Measurements from ENCODE around the gene LINC01488.

LINC01488 gene

GRCh38 chr11:69535908-69536307 lies 54.4 kb downstream of the LINC01488 start:
- no peak for DNase-seq

- no peak for DNase-seq
Observed at GRCh38 chr11:69536406-69536805, 54.9 kb downstream of the LINC01488 start.

GRCh38 chr11:69537126-69537525 lies 55.7 kb downstream of the LINC01488 start:
- DNase-seq, result no peak

- DNase-seq, result no peak
Observed at GRCh38 chr11:69537855-69538640, 56.6 kb downstream of the LINC01488 start.

GRCh38 chr11:69538854-69539253 lies 57.4 kb downstream of the LINC01488 start:
- DNase-seq, result no peak

- no peak for DNase-seq
Observed at GRCh38 chr11:69539416-69540117, 58.1 kb downstream of the LINC01488 start.

GRCh38 chr11:69540118-69541000 lies 58.9 kb downstream of the LINC01488 start:
- DNase-seq, result no peak

- DNase-seq, result no peak
Observed at GRCh38 chr11:69541001-69541285, 59.5 kb downstream of the LINC01488 start.

- no peak for DNase-seq
Observed at GRCh38 chr11:69541501-69542313, 60.2 kb downstream of the LINC01488 start.

GRCh38 chr11:69542314-69543168 lies 61.1 kb downstream of the LINC01488 start:
- no peak for DNase-seq

Measured in SHP77 (cell line).